ENCODE data around the gene CD59.
"Not testable (repeated sequence)": the region's sequence is repeated elsewhere in the genome, so short reads cannot be mapped to it uniquely, and the experiment has no call there.

CD59 gene

GRCh38 chr11:33664827-33665226 lies 71.4 kb downstream of the CD59 start:
- no peak for DNase-seq

DNA sequence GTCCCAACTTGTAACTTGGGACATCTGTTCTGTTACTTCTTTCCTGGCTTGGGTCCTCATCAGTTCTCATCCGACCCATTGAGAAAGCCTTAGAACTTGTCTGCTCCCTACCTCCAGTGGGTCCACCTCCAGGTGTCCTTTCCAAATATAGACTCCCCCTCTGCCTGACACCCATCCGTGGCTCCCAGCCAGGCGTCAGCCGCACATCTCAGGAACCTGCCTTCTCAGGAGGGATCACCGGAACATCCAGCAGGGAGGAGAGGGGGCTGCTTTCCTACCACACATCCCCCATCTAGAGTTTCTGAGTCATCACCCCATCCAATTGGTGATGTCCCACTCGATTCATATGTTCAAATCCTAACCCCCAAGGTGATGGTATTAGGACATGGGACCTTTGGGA lies 72.1 kb downstream of the CD59 start:
- no peak for DNase-seq

DNA sequence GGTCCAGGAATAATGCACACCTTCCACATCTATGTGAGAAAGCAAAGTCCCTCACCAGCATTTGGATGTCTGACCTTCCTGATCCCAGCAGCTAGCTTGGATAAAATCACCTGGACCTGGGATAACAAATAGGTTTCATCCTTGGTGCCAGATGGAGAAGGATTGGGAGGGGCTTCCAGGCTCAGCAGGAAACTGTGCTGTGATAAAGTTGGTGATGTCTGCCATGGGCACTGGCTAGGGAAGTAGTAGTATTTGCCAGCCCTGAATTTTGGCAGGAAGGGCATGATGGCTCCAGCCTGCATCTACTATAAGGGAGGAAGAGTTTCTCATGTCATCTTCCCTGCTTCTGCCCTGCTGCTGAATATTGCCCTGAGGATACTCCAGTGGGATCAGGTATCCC lies 73.1 kb downstream of the CD59 start:
- no peak for DNase-seq

GRCh38 chr11:33661526-33661925 lies 74.7 kb downstream of the CD59 start:
- not testable (repeated sequence) for DNase-seq

DNA sequence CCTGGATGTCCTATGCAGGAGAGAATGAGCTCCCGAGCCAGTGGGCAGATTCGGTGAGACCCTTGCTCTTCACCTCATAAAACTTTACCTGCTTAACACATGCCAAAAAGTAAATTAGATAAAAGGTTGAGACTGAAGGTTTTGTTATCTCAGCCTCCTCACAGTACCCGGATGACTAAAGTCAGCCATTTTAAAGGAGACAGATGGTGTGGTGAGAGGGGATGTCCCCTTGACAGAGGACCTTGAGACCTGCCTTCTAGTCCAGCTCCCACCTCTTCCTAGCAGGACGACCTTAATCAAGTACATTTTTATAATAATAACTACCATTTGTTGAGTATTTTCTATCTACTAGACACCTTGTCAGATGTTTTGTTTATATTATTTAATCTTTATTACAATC lies 75.3 kb downstream of the CD59 start:
- DNase-seq: no peak

GRCh38 chr11:33659370-33660139 lies 76.7 kb downstream of the CD59 start:
- no peak for DNase-seq

- no peak for DNase-seq
These were observed 77.9 kb downstream of the CD59 start for GRCh38 chr11:33658195-33658900.

DNA sequence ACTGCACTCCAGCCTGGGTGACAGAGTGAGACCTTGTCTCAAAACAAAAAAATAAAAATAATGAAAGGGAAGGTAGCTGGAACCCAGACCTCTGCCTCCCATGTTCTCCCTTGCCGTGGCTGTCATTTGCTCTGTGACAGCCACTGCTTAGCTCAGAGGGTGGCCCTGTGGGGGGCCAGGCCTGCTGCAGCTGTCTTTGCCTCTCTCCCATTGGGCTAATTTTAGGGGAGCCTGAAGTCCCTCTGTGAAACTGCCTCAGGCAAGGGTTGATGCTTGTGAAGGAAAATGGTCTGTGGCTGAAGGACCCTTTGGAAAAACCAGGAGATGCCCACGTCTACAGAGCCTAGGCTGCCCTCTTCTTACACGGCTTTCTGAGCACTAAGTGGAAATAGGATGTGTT lies 78.5 kb downstream of the CD59 start:
- DNase-seq: no peak

- no peak for DNase-seq
These were observed 79.5 kb downstream of the CD59 start for GRCh38 chr11:33656768-33657167.

DNA sequence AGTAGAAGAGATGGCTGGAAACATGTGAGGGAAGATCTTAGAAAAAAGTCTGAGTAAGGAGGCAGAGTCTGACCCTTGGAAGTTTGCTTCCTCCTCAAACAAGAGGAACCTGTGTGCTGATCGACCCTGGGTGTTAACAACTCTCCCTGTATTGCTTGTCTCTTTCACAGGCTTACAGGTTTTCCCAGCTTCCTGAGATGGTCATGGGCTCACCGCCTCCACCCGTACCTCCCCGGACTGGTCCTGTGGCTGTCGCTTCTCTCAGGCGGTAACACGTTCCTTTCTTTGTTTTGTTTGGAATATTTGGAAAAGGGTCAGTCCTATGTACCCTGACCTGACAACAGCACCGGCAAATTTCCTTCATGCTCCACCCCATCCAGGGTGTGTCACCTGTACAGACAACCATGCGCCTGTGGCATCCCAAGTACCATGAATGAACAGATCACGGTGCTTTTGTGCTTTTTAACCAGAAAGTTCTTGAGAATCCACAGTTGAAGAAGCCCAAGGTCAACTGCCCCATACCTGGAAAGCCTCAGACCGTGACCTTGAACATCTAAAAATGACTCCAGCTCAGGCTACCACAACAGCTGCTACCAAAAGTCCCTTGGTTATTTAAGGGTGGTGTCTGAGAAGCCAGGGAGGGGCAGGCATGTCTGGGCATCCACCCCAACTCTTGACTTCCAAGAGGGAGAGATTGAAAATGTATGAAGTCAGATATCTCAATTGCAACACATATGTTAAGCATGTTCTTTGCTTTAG lies 80.2 kb downstream of the CD59 start:
- DNase-seq: no peak

GRCh38 chr11:33654594-33654993 lies 81.6 kb downstream of the CD59 start:
- DNase-seq: no peak

Data from DMS 273 treated with DMSO at 0.1 percent for 48 hours (cell line).